Mesenchymal stem cell (in vitro differentiated cells and primary cell): ENCODE results near the gene PIKFYVE.
"Not testable (repeated sequence)": the region's sequence is repeated elsewhere in the genome, so short reads cannot be mapped to it uniquely, and the experiment has no call there.

Source experiments
- DNase-seq: peaks from one replicate; pipeline ENCODE4 v3.0.0-alpha.2; 2013
- H2AFZ ChIP-seq: one replicate; pipeline ENCODE4 v1.6.1; 2013; ENCODE audit warnings: low read depth, mild to moderate bottlenecking, control low read depth, inconsistent platforms, low read length, moderate library complexity
- H2AK5ac ChIP-seq: 2 replicates; pipeline ENCODE4 v1.6.1; 2013; ENCODE audit warnings: low read length, moderate library complexity, mild to moderate bottlenecking, inconsistent platforms; ENCODE audit not compliant: severe bottlenecking
- H2BK120ac ChIP-seq: one replicate; pipeline ENCODE4 v1.6.1; 2013; ENCODE audit warnings: low read depth, mild to moderate bottlenecking, inconsistent platforms, low read length, moderate library complexity
- H2BK12ac ChIP-seq, 2 experiments: one replicate each; pipeline ENCODE4 v1.6.1; 2013; ENCODE audit warnings: inconsistent platforms in 2 of 2, low read length in 2 of 2, mild to moderate bottlenecking in 2 of 2, moderate library complexity in 2 of 2, control low read depth in 1 of 2
- H2BK15ac ChIP-seq: one replicate; pipeline ENCODE4 v1.6.1; 2013; ENCODE audit warnings: mild to moderate bottlenecking, low read depth, inconsistent platforms; ENCODE audit not compliant: poor library complexity, severe bottlenecking
- H2BK5ac ChIP-seq: 2 replicates; pipeline ENCODE4 v1.6.1; 2013; ENCODE audit warnings: low read depth, mild to moderate bottlenecking, low read length, control low read depth, inconsistent platforms; ENCODE audit not compliant: poor library complexity, severe bottlenecking
- H3K14ac ChIP-seq, 2 experiments: one replicate each; pipeline ENCODE4 v1.6.1; 2013; ENCODE audit warnings: inconsistent platforms in 2 of 2, low read length in 2 of 2, control low read depth in 1 of 2, mild to moderate bottlenecking in 1 of 2, moderate library complexity in 1 of 2
- H3K18ac ChIP-seq, 2 experiments: one replicate each; pipeline ENCODE4 v1.6.1; 2013; ENCODE audit warnings: inconsistent platforms in 2 of 2, low read length in 2 of 2, control low read depth in 1 of 2, low read depth in 1 of 2, mild to moderate bottlenecking in 1 of 2
- H3K23ac ChIP-seq, 2 experiments: one replicate each; pipeline ENCODE4 v1.6.1; 2013; ENCODE audit warnings: inconsistent platforms in 2 of 2, low read length in 2 of 2, mild to moderate bottlenecking in 2 of 2, moderate library complexity in 2 of 2, control low read depth in 1 of 2
- H3K27ac ChIP-seq: 2 replicates; pipeline ENCODE4 v1.5.1; 2013; ENCODE audit warnings: mild to moderate bottlenecking, moderate library complexity, low read length, control low read depth, inconsistent platforms; ENCODE audit not compliant: poor library complexity, severe bottlenecking
- H3K27me3 ChIP-seq, 2 experiments: 2 replicates each; pipeline versions ENCODE4 v1.6.1 to v1.7.0; 2013; ENCODE audit warnings: low read length in 2 of 2, mild to moderate bottlenecking in 2 of 2, moderate library complexity in 2 of 2, control low read depth in 1 of 2, inconsistent platforms in 1 of 2; ENCODE audit not compliant: control insufficient read depth in 1 of 2, insufficient read depth in 1 of 2
- H3K36me3 ChIP-seq, 2 experiments: 2 replicates each; pipeline versions ENCODE4 v1.6.1 to v1.7.0; 2013; ENCODE audit warnings: low read length in 2 of 2, control low read depth in 1 of 2, inconsistent platforms in 1 of 2, low read depth in 1 of 2, mild to moderate bottlenecking in 1 of 2; ENCODE audit not compliant: insufficient read depth in 2 of 2, control insufficient read depth in 1 of 2
- H3K4ac ChIP-seq, 2 experiments: one replicate each; pipeline ENCODE4 v1.6.1; 2013; ENCODE audit warnings: inconsistent platforms in 2 of 2, low read length in 2 of 2, mild to moderate bottlenecking in 2 of 2, moderate library complexity in 2 of 2, control low read depth in 1 of 2, low read depth in 1 of 2
- H3K4me1 ChIP-seq: 2 replicates; pipeline ENCODE4 v1.6.1; 2013; ENCODE audit warnings: low read depth, low read length, control low read depth; ENCODE audit not compliant: control insufficient read depth, insufficient read depth
- H3K4me2 ChIP-seq: 2 replicates; pipeline ENCODE4 v1.6.1; 2013; ENCODE audit warnings: low read length, mild to moderate bottlenecking, inconsistent platforms; ENCODE audit not compliant: poor library complexity, severe bottlenecking
- H3K4me3 ChIP-seq, 2 experiments: 2 replicates each; pipeline versions ENCODE4 v1.5.1 to v1.7.0; 2013; ENCODE audit warnings: low read length in 2 of 2, mild to moderate bottlenecking in 2 of 2, control low read depth in 1 of 2, low read depth in 1 of 2; ENCODE audit not compliant: insufficient read depth in 1 of 2
- H3K79me1 ChIP-seq: replicated peaks from 2 replicates; pipeline ENCODE4 v1.6.1; 2013; ENCODE audit warnings: mild to moderate bottlenecking, control low read depth, low read length, inconsistent platforms; ENCODE audit not compliant: poor library complexity, severe bottlenecking
- H3K9ac ChIP-seq: 2 replicates; pipeline ENCODE4 v1.7.0; 2013; ENCODE audit warnings: mild to moderate bottlenecking, low read length, moderate library complexity
- H3K9me3 ChIP-seq: 2 replicates; pipeline ENCODE4 v1.7.0; 2013; ENCODE audit warnings: mild to moderate bottlenecking, low read length; ENCODE audit not compliant: control insufficient read depth
- H4K8ac ChIP-seq: one replicate; pipeline ENCODE4 v1.6.1; 2013; ENCODE audit warnings: inconsistent platforms, mild to moderate bottlenecking, low read length, moderate library complexity
- H4K91ac ChIP-seq: one replicate; pipeline ENCODE4 v1.6.1; 2013; ENCODE audit warnings: mild to moderate bottlenecking, low read length, inconsistent platforms
- WGBS: methylation state at CpG from one replicate; pipeline ENCODE4 v1.1.7; 2013; ENCODE audit warnings: mixed read lengths; 5-methylcytosine and 5-hydroxymethylcytosine counted together

PIKFYVE gene

DNA sequence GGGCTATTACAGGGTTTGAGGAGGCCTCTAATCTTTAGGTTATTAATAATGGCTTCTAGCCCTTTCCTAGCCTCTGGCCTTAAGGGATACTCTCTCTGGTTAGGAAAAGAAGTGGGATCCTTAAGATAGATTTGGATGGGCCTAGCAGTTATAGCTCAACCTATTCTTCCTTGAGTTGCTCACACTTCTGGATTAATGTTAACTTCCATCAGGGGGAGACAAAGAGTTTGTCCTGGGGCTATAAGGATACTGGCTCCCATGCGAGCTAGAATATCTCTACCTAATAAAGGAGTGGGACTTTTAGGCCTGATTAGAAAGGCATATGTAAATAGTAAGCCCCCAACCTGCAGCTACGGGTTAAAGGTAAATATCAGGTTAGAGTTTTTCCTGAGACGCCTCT is 126.2 kb downstream of the PIKFYVE start:
- Histone ChIP-seq H2AK5ac (no peak overlapping the region), H4K8ac (no peak overlapping the region), H2BK5ac (no peak overlapping the region), H3K79me1 (no peaks in the 10 kb centered on the region), H2BK15ac (no peak overlapping the region), H3K9ac (no peak overlapping the region), H3K4ac (no peak overlapping the region), H2AFZ (no peak overlapping the region), H3K23ac (no peak overlapping the region), H3K4me1 (no peaks in the 10 kb centered on the region), H3K27ac (no peak overlapping the region), H3K18ac (no peak overlapping the region), H3K36me3 (no peaks in the 10 kb centered on the region), H2BK12ac (no peak overlapping the region), H3K4me2 (no peak overlapping the region), H2BK120ac (no peak overlapping the region), H3K4me3 (no peak overlapping the region), H3K14ac (no peak overlapping the region), H4K91ac (no peak overlapping the region), H3K27me3 (no peaks in the 10 kb centered on the region), H3K9me3 (no peaks in the 10 kb centered on the region)
- DNase-seq = no peak
- 89% methylated on average over 3 of the region's 3 CpGs for WGBS

DNA sequence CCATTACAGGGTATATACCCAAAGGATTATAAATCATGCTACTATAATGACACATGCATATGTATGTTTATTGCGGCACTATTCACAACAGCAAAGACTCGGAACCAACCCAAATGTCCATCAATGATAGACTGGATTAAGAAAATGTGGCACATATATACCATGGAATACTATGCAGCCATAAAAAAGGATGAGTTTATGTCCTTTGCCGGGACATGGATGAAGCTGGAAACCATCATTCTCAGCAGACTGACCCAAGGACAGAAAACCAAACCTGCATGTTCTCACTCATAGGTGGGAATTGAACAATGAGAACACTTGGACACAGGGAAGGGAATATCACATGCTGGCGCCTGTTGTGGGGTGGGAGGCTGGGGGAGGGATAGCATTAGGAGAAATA is 130.7 kb downstream of the PIKFYVE start:
- H3K4me3 ChIP-seq, H2AFZ ChIP-seq: not testable (repeated sequence)
- WGBS = 100% methylated on average over 2 of the region's 4 CpGs

DNA sequence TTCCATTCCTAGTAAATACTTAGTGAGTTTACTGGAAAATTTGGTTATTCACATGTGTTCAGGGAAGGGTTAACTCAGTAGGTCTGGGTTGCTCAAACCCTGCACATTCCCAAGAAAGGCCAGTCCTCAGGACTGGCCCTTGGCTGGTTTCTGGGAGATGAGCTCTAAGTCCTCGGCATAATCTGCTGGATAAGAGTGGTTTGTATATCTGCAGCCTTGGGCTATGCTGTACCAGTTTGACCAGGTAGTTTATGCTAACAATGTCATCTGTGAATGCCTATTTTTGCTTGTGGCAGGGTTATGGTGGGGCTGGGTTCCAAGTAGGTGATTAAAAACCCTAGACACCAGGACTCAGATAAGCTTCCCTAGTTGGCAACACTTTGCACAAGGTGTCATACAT is 133.1 kb downstream of the PIKFYVE start:
- Histone ChIP-seq H3K4ac (no peak overlapping the region), H4K91ac (no peak overlapping the region), H3K27ac (no peak overlapping the region), H2BK120ac (no peak overlapping the region), H3K4me2 (no peak overlapping the region), H3K9ac (no peak overlapping the region), H2AK5ac (no peak overlapping the region), H3K23ac (no peak overlapping the region), H2BK15ac (no peak overlapping the region), H4K8ac (no peak overlapping the region), H3K36me3 (no peaks in the 10 kb centered on the region), H2BK5ac (no peak overlapping the region), H3K27me3 (peaks cover 21 to 25% of the 10 kb centered on the region in 2 experiments), H3K79me1 (no peaks in the 10 kb centered on the region), H3K4me1 (no peaks in the 10 kb centered on the region), H3K9me3 (no peaks in the 10 kb centered on the region), H3K18ac (no peak overlapping the region), H3K4me3 (no peak overlapping the region), H3K14ac (no peak overlapping the region), H2AFZ (no peak overlapping the region), H2BK12ac (no peak overlapping the region)
- no peak for DNase-seq
- WGBS = 80% methylated on average over 1 of the region's 1 CpG

More for the DNA sequence above, 130.7 kb downstream of the PIKFYVE start:
- not testable (repeated sequence) for H2AK5ac ChIP-seq, H3K4ac ChIP-seq, H3K23ac ChIP-seq, H3K9me3 ChIP-seq, H2BK15ac ChIP-seq, H2BK12ac ChIP-seq, H3K4me1 ChIP-seq, H3K14ac ChIP-seq, H3K27ac ChIP-seq, H4K91ac ChIP-seq, H4K8ac ChIP-seq, H3K9ac ChIP-seq, H3K4me2 ChIP-seq, H3K18ac ChIP-seq, H3K79me1 ChIP-seq, DNase-seq, H3K36me3 ChIP-seq, H2BK120ac ChIP-seq, H2BK5ac ChIP-seq
- peaks cover 10 to 15% of the 10 kb centered on the region in 2 experiments for H3K27me3 ChIP-seq

DNA sequence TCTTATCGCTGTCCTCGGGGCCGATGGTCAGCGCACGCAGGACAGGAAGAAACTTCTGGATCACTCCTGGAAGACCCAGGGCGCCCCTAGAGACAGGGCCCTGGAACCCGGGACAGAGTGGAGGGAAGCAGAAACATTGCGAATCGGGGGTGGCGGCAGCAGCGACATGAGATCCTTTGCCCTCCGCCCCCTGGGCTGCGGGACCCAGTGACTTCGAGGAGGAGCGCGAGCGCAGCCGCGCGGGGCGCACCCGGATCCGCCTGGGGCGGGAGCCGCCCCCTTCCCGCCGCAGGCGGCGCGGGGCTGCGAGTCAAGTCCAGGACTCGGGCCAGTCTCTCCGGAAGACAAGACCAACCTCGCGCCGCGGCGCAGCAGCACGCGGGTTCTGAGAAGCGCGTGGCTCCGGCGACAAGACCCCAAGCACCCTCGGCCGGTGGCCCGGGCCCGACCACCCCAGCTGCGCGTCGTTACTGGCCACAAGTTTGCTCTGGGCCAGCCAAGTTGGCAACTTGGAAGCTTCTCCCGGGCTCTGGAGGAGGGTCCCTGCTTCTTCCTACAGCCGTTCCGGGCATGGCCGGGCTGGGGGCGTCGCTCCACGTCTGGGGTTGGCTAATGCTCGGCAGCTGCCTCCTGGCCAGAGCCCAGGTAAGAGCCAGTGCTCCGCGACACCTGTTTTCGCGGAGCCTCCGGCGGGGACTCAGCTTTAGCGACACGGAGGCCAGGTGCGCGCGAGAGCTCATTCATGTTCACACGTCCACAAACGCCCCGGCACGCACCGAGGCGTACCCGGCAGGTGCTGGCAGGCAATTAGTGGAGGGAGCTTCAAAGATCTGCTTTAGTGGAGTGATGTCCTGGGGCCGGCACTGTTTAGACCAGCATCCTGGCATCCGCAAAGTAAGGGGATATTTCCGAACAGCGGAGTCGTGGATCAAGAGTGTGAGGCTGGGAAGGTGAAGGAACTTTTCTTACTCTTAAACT is 140.7 kb downstream of the PIKFYVE start, which contains the start of gene PTH2R:
Gene PTH2R (plus strand): TSS at position 319 of the 978 bp plus-strand sequence. CDS start 252 bp downstream, at position 571.
- Histone ChIP-seq H3K14ac (no peak within 1 kb of the TSS), H2AFZ (no peak within 1 kb of the TSS), H2BK5ac (no peak within 1 kb of the TSS), H3K23ac (no peak within 1 kb of the TSS), H3K9ac (no peak within 1 kb of the TSS), H3K79me1 (no peaks in the 10 kb centered on the region), H2AK5ac (no peak within 1 kb of the TSS), H3K4me3 (peak within 1 kb of the TSS; percentile 52 to 63), H3K4me1 (peaks cover 10% of the 10 kb centered on the region), H2BK15ac (no peak within 1 kb of the TSS), H4K8ac (no peak within 1 kb of the TSS), H3K9me3 (no peaks in the 10 kb centered on the region), H3K4me2 (peak within 1 kb of the TSS; percentile 98), H3K18ac (no peak within 1 kb of the TSS), H2BK12ac (no peak within 1 kb of the TSS), H3K27ac (no peak within 1 kb of the TSS), H4K91ac (no peak within 1 kb of the TSS), H3K4ac (no peak within 1 kb of the TSS), H3K27me3 (peaks cover 37 to 62% of the 10 kb centered on the region in 2 experiments), H2BK120ac (no peak within 1 kb of the TSS), H3K36me3 (no peaks in the 10 kb centered on the region)
- no peak for DNase-seq
- 5% methylated on average over 78 of the region's 82 CpGs for WGBS
